NCI-H2196 (cell line): ENCODE measurements around the gene CPLX1.
A peak's percentile ranks its signal among the peaks of the same experiment; 100 is the strongest.

ENCODE experiments used
- DNase-seq: peaks from one replicate; lab custom pipeline; 2025; ENCODE audit not compliant: unreplicated experiment; lab: John Stamatoyannopoulos, UW

The CPLX1 gene

DNA sequence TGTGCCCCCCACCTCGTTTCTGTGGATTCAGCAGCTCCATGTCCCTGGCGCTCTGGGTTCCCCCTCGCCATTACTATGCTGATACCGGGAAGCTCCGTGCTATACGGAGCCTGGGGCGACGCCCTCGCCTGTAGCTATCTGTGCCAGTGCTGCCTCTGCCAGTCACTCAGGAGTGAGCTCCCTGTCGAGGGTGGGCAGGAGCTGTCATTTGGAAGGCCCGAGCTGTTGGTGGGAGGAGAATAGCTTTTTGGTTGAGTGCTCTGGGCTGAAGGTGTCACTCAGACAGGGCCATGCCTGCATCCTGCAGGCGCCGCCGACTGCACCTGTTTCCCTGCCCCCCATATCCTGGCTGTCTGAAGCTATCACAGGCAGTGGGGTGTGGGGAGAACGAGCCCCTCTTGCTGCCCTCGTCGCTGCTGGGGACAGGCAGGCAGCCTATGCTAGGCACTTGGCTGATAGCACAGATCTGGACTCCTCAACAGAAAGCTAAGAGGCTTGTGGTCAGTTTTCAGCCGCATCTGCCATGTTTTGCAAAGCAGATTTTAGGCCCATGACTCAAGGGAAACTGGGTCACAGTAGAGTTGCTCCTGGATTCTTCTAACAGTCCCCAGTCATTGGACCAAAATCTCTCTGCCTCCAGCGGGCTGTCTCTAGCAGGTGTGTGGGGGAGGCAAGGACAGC, 31.8 kb downstream of the CPLX1 start:
- no peak for DNase-seq

DNA sequence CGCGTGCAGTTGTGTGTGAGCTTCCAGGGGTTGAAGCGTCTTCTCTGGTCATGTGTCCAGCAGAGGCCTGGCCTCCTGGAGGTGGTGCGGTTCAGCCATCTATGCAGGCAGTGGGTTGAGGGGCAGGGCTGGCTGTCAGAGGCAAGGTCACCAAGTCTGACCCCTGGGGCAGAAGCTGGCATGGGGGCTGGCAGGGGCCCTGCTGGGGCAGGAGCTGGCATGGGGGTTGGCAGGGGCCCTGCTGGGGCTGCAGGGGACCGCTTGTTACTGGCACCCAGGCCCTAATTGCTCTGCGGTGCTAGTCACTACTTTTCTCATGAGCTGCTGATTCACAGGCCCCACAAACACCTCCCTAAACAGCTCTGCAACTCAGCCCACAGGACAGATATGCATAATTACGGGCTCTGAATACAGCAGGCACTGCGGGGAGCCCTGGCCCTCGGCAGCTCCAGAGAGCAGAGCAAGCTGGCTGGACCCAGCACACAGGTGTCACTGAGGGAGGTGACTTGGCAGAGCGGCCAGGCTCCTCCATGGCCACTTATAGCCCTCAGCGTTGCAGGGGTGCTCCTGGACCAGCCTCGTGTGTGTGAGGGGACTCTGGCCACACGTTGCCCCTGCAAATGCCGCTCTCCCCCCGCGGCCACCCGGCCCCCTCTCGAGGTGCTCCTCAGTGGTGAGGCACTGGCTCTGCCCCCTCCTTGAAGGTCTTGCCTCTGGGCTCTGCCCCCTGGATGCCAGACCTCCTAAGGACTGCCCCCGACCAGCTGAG, 32.7 kb downstream of the CPLX1 start:
- no peak for DNase-seq

DNA sequence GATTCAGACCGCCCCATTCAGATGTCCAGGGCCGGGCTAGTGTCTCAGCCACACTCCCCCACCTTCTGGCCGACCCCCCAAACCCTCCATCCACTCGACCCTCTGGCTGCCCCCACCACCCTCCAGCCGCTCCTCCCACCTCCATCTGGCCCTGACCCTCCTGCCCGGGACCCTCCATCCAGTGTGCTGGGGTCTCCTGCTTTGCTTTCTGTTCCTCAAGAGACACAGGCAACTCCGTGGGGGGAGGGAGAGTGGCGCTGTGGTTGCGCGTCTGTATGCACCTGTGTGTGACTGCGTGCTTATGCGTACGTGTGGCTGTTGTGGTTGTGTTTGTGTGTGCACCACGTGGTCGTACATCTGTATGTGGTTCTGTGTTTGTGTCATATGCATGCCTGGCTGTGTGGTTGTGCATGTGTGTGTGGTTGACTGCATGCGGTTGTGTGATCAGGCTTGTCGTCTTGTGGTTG, 33.3 kb downstream of the CPLX1 start:
- DNase-seq = no peak

DNA sequence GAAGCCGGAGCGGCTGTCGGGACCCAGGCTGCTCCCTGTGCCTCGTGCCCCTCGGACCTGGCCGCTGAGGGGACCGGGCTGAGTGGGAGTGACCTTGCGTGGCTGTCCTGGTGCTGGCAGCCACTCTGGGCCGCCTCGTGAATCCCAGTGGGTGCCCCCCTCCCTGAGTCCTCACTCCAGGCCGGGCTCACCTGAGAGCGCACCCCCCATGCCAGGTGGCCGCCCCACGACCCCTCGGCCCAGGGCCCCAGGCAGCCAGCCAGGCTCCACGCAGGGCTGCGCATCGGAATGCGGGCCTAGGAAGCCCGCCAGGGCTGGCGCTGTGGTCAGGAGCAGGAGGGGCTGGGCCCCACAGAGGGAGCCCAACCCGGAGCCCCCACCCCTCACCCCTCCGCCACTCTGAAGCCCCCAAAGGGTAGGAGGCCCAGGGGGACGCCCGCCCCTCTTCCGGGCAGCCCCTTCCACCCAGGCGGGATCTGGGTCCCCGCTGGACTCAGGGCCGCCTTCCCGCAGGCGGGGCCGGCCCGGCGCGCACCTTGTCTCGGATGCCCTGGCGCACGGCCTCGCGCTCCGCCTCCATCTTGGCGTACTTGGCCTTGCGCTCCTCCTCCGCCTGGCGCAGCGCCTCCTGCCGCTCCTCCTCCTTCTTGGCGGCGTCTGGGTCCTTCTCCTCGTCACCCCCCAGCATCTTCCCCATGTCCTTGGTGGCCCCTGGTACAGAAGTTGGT, 33.9 kb downstream of the CPLX1 start:
- no peak for DNase-seq

DNA sequence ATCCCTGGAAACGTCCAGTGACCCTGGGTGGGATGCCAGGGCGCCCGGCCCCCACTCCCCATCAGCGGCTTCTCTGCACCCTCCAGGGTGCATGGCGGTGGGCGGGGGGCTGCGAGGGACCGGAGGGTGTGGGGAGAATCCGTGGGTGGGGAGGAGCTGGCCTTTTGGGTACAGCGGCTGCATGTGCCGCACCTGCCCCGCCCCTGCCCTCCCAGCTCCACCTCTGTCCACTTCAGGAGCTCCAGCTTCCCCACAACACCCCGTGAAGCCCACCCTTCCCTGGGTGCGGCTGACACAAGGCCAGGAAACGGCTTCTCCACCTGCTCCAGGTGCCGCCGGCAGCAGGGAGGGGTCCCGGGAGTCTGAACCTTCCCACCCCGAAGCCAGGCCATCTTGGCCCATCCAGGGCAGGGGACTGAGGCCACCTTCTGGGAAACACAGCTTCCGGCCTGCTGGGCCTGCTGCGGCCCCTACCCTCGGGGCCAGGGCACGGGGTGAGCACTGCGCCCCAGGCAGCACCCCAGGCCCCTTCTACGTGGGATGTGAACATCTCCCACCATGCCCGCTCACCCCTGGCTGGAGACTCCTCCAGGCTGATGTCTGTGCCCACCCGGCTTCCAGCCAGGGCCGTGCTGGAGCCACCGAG, 34.6 kb downstream of the CPLX1 start:
- DNase-seq = no peak

DNA sequence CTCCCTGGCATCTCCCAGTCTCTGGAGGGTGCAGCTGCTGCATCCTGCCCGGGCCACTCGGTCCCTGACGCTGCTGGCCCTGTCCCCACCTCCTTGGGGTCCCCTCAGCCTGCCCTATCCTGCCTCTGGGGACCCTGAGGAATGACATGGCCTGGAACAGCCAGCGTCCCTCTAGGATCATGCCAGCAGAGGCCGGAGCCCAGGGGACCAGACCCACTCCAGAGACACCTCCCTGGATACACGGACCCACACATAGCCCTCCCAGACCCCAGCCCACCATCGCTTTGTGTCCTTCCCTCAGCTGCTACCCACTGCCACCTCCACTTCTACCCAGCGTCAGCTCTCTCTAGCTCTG, 35.5 kb downstream of the CPLX1 start:
- DNase-seq = no peak

DNA sequence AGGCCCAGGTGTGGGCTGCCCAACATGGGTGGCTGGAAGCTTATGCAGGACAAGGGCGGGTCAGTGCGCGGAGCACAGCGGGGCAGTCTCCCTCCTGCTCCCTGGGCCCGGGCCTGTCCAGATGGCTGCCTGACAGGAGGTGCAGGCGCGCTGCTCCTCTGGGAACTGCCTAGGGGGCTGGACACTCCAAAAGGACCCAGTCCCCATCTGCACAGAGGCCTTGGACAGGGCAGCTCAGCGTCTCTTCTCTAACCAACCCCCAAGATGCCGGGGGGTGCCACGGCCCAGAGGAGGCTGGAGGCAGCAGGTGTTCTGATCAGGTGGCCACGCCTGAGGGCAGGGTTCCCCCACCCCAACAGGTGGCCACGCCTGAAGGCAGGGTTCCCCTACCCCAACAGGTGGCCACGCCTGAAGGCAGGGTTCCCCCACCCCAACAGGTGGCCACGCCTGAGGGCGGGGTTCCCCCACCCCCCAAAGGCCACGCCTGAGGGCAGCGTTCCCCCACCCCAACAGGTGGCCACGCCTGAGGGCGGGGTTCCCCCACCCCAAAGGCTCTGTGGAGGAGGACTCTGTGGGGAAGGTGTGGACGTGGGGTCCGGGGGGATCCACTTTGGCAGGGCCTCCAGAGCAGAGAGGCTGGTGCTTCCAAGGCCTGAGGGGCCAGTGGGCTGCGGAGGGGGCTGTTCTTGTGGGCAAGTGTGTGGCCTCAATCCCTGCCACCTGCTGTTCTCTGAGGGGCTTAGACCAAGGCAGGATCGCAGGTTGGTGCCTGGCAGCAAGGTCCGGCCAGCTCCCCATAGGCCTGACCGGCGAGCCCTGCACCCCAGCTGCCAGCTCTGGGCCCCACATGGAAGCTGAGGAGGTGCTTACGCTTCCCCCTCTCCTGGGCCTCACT, 36.1 kb downstream of the CPLX1 start:
- no peak for DNase-seq

DNA sequence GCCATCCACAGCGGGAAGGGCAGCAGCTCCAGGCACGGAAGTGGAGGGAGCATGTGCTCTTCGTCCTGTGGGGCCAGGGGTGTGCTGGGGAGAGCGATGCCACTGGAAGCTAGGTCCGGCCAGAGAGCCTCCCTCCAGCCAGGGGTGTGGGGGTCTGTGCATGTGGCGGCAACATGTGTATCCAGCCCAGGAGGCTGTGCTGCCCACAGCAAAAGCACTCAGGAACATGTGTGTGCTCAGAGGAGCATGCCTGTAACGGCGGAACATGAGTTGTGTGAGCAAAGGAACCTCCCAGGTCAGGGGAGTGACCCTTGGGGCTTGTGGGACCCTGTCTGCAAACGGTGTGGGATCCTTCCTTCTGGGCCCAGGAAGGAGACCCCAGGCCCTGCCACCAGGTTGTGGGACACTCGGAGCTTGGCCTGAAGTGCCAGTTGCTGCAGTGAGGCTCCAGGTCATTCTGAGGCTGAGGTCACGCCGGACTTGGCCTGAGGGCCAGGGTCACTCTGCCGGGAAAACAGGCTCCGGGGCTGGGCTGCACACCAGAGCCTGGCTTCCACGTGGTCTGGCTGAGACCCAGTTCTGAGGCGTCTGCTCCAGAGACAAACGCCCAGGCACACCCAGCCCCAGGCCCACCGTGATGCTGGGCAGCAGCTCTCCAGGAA, 37.2 kb downstream of the CPLX1 start:
- DNase-seq = no peak

DNA sequence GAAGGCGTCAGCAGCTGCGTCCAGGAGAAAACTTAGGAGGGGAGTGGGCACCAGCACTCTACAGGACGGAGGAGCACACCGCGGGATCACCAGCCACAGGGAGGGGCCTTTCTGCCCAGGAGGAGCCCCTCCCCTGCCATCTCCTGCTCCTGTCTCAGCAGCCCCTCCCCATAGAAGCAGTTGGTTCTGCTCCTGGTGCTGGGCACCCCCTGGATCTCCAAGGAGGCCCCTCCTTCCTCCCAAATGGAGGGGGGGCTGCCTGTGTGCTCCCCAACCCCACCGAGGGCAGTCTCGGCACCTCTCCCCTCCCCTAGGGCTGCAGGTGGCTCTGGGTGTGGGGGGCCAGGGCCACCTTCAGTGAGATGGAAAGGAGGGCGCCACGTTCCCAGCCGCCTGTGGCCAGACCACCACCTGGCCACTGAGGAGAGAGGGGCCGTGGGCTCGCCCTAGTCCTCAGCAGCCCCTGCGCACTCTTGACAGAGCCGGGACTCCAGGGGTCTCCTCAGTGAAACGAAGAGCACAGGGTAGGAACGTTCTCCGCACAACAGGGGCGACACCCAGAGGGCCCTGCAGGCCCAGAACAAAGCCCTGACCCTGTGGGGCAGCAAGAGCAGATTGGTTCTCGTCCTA, 37.8 kb downstream of the CPLX1 start:
- no peak for DNase-seq

DNA sequence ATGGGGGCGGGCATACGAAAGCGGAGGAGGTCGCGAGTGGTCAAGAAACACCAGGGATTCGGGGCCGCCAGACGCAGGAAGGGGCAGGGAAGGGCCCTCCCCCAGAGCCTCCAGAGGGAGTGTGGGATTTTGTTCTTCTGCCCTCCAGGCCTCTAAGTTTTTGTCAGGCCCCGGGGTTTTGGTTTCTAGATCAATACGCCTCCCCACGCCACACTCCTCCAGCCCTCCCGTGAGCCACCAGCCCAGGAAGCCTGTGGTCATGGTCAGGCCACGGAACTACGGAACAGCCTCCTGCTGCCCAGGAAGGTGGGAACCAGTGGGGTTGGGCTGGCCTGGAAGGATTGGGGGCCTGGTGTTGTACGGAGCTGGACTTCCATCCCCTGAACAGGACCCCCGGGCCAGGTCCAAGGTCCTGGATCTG, 38.4 kb downstream of the CPLX1 start:
- no peak for DNase-seq

DNA sequence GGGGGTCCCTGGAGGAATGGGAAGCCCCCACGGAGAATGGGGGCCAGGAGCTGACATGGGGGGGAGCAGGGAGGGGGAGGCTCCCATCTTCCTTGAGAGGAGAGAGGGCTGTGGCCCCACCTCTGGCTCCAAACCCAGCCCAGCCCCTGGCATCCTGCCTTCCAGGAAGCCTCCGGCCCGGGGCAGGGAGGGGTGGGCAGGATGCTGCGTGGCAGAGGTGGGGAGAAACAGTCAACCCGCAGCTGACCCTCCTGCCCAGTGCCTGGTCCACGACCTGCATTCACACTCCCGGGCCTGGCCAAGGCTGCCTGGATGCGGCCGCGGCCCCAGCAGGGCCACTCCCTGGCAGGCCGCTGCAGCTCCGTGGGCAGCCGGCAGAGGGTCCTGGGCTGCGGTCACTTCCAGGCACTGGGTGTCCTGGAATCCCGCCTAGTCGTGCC, 39.0 kb downstream of the CPLX1 start:
- no peak for DNase-seq

DNA sequence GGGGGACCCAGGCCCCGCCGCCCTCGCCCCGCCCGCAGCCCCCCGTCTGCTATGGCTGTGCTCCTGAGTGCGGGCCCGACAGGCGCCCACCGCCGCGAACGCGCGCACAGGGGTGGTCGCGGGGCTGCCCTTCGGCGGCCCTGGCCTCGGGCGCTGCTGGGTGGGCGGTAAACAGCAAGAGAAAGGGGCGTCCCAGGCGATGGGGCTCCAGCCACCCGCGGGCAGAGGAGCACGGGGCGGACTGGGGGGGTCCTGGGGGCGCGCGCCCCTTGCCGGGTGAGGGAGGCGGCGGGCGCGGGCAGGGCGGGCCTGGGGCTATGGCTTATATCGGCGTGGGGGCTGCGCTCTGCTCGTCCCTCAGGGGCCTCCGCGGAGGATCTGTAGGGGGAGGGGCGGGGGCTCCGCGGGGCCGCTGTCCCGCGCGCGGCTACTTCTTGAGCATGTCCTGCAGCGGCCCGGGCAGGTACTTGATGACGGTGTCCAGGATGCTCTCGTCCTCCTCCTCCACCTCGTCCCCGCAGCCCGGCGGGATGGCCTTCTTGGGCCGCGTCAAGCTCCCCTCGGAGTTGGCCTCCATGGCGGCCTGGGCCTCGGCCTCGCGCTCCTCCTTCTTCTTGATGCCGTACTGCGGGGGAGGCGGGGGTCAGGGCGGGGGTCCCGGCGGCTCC, 39.7 kb downstream of the CPLX1 start:
- no peak for DNase-seq

DNA sequence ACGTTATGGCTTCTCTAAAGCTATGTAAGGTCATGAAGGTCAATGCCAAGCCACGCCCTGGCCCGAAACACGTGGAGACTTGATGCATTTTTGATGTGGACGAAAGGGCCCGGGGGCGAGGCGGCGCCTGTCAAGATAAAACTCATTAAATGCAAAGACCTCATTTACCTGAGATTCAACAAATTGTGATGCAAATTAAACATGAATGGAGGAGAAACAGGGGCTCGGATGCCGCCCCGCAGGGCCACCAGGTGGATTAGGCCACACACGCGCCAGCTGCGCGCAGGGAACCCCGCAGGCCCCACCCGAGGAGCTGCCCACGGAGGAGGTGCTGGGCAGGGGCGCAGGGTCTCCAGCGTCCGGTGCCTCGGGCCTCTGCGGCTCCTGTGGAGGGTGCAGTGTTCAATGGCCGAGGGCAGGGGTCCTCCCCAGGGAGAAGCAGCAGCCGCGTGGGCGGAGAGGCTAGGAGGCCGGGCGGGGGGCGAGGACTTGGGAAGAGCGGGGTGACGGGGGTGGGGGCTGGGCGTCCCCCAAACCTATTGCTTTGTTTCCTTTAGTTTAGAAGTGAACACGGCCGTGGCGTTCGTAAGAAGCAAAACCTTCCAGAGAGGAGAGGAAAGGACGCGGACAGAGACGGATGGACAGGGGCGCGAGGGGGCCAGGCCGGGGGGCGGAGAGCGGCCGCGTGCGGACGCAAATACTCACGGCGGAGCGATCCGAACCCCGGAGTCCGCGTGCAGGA, 40.4 kb downstream of the CPLX1 start:
- no peak for DNase-seq

DNA sequence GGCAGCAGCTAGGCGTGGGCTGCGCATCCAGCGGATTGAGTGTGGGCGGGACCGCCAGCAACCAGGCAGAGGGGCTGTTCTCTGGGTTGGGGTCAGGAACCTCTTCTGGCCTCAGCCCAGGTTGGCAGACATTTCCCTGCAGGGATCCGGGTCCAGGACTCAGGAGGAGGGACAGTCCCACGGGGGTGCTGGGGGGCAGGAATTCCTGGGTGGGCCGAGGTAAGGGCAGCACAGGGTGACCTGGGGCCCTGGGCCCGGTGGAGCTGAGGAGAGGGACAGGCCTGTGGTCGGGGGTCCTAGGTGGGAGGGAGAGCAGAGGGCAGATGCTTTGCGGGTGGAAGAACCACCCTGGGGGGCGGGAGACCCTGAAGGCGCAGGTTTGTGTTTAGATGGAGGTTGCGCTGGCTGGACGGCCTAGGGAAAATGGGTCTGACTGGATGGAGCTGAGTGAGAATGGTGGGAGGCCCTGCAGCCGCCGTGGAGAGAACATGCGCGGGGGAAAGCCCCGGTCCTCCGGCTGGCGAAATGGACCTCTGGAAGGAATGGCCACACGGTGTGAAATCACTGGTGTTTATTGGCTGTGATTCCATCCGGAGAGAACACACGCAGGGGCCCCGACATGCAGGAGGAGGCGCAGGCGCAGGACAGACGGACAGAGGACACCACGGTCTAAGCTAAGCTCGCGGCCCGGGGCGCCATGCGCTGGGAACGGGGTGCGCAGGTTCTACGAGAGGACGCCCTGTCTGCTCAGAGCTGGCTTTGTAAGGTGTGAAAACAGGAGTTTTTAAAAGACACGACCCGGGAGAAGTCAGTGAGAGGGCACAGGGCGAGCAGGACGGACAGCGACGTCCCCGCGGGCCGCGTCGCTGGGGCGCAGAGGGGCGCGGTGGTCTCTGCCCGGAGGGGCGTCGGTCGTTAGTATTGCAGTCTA, 41.3 kb downstream of the CPLX1 start:
- no peak for DNase-seq

DNA sequence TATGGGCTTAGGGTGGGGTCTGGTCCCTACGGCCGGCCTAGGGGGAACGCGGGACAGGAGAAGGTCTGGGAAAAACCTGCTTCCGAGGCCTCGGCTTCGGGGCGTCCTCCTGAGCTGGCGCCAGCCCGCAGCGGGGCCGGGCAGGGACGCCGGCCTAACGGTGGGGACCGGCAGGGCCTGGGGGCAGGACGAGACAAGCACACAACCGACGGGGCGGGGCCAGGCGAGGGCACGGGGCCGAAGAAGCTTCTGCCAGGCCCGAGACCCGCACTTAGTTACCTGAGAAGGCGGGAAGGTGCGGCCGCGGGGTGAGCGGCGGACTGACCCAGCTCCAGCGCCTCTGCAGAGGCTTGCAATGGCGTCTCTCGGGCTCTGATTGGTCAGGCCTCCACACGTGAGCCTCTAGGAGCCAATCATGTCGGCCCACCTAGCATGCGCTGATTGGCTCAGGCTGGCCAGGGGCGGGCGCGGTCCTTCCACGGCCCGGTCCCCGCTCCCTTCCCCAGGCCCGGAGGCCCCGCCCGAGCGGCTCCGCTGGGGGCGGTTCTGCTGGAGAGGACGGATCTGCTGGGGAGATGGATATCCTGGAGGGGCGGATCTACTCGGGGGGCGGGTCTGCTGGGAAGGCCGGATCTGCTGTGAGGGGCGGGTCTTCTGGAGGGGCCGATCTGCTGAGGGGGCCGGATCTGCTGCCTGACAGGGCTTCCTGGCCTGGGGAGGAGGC, 44.3 kb downstream of the CPLX1 start:
- DNase-seq = peak; percentile 97

DNA sequence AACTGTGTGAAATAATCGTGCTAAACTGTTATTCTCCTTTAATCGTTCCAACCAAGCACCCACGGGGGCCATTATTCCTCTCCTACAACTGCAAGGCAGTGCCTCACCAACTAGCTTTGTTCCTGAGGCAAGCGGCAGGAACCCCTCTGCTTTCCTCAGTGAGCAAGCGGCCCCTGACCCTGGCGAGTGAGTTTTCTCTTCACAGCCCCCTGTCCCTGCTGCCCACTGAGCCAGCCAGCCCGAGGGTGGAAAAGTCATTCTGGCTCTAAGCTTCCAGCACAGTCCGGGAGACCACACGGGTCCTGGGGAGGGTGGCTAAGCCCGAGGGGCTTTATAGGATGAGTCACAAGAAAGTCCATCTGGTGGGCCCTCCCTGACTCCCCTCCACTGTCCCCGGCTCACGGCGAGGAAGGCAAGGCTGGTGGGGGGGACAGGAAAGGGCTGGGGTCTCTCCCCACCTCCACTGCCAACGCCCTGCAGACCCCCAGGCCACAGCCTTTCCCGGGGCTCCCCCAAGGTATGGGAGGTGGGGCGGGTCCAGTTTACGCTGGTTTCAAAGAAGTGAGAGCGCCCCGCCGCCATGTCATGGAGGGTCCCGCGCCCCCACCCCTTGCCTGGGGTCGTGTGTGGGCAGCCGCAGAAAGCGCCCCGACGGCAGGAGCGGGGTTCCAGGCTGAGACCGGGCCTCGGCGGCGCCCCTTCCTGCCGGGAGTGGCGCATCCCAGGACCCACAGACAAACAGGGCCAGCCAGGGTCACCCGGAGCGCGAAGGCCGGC, 45.0 kb downstream of the CPLX1 start:
- DNase-seq = no peak
